ENCODE measurements around the gene PLCL2.
A peak's percentile ranks its signal among the peaks of the same experiment; 100 is the strongest.

The PLCL2 gene

DNA sequence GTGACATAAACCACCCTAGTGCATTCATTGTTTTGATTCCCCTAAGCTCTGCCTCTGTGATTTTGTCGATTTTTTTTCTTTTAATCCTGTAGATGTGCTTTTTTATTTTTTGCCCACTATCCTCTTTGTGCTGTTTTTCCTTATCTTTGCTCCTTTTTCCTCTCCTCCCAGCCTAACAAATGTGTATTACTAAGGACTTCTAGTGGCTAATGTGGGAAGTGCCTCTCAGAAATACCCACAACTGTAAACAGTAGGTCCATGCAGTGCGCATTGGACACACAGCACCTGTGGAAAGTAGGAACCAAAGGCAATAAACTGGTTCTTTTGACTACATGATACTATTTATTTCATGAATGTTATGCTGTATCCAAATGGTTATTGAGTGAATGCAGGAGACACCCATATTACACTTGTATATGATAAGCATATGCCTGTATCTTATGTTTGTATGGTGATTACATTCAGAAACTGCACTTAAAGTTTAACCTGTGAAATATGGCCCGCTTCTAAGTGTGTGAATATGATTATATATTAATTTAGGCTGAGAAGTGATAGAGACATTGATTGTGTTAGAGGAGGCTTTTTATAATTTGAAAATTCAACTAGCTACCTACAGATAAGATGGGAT lies 147.8 kb downstream of the PLCL2 start:
- H3K9me3 ChIP-seq (ENCODE audit: low read length), result no peaks in the 10 kb centered on the region
- no peak overlapping the region for H3K9ac ChIP-seq (ENCODE audit: low read length)
- no peaks in the 10 kb centered on the region for H3K27me3 ChIP-seq (ENCODE audit: insufficient read depth, low read length)
- TF ChIP-seq, protein P1, sequence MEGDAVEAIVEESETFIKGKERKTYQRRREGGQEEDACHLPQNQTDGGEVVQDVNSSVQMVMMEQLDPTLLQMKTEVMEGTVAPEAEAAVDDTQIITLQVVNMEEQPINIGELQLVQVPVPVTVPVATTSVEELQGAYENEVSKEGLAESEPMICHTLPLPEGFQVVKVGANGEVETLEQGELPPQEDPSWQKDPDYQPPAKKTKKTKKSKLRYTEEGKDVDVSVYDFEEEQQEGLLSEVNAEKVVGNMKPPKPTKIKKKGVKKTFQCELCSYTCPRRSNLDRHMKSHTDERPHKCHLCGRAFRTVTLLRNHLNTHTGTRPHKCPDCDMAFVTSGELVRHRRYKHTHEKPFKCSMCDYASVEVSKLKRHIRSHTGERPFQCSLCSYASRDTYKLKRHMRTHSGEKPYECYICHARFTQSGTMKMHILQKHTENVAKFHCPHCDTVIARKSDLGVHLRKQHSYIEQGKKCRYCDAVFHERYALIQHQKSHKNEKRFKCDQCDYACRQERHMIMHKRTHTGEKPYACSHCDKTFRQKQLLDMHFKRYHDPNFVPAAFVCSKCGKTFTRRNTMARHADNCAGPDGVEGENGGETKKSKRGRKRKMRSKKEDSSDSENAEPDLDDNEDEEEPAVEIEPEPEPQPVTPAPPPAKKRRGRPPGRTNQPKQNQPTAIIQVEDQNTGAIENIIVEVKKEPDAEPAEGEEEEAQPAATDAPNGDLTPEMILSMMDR (IDR thresholded peaks at IDR 0.05; ENCODE audit: low read length), result peak; percentile 71
- no peak for TF ChIP-seq EZH2 (IDR thresholded peaks at IDR 0.05; ENCODE audit: borderline replicate concordance, low read length)
- no peaks in the 10 kb centered on the region for H3K79me2 ChIP-seq (ENCODE audit: insufficient read depth, low read length)
- H2AFZ ChIP-seq (ENCODE audit: low read length), result no peak overlapping the region
- no peaks in the 10 kb centered on the region for H3F3A ChIP-seq (ENCODE audit: insufficient read depth, low read length)
- no peaks in the 10 kb centered on the region for H3K9me2 ChIP-seq (ENCODE audit: low read depth, low read length)
- H3K4me1 ChIP-seq (ENCODE audit: insufficient read depth, low read length, severe bottlenecking), result peaks cover 32% of the 10 kb centered on the region
- no peak overlapping the region for H3K27ac ChIP-seq (ENCODE audit: low read depth, low read length, poor library complexity, severe bottlenecking)
- H3K36me3 ChIP-seq (ENCODE audit: insufficient read depth, low read length), result peaks cover 17% of the 10 kb centered on the region
- H4K20me1 ChIP-seq (ENCODE audit: insufficient read depth, low read length), result no peaks in the 10 kb centered on the region
- H3K4me2 ChIP-seq (ENCODE audit: low read length), result no peak overlapping the region
- no peak overlapping the region for H3K4me3 ChIP-seq (ENCODE audit: low read depth, low read length, poor library complexity, severe bottlenecking)

DNA sequence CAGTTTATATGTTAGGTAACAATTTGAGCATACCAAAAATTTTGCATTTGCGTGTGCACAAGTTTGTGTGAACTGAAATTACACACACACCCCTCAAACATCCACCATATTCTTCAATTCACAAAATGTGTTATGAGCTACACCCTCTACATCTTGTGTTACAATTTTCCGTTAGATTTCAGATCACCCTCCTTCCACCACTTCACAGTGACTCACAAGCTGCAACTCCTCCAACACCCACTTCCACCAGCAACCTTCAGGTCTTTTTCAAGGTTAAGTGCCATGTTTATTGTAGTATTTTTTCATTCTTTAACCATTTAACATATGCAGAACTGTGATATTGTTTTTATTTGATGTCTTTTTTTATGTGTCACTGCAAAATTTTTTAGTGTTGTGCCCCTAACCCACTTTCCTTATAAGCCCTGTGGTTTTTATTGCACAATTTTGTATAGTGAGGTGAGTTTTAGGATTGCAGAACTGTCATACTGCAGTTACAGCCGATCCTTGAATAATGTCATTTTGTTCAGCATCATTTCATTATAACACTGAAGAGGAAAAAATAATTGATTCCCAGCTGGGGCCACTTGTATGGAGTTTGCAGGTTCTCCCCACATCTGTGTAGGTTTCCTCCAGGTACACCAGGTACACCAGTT lies 148.9 kb downstream of the PLCL2 start:
- Histone ChIP-seq H3K9me3 (ENCODE audit: low read length) (no peaks in the 10 kb centered on the region), H2AFZ (ENCODE audit: low read length) (no peak overlapping the region), H3K9me2 (ENCODE audit: low read depth, low read length) (no peaks in the 10 kb centered on the region), H3K36me3 (ENCODE audit: insufficient read depth, low read length) (peaks cover 18% of the 10 kb centered on the region), H3F3A (ENCODE audit: insufficient read depth, low read length) (no peaks in the 10 kb centered on the region), H3K27me3 (ENCODE audit: insufficient read depth, low read length) (no peaks in the 10 kb centered on the region), H3K4me1 (ENCODE audit: insufficient read depth, low read length, severe bottlenecking) (peaks cover 21% of the 10 kb centered on the region), H3K27ac (ENCODE audit: low read depth, low read length, poor library complexity, severe bottlenecking) (no peak overlapping the region), H3K9ac (ENCODE audit: low read length) (no peak overlapping the region), H3K4me3 (ENCODE audit: low read depth, low read length, poor library complexity, severe bottlenecking) (no peak overlapping the region), H3K4me2 (ENCODE audit: low read length) (no peak overlapping the region), H3K79me2 (ENCODE audit: insufficient read depth, low read length) (0 out of 2 replicates have a peak, but pooled peaks cover 1% of the 10 kb centered on the region), H4K20me1 (ENCODE audit: insufficient read depth, low read length) (no peaks in the 10 kb centered on the region)
- TF ChIP-seq, protein P1 (IDR thresholded peaks at IDR 0.05; ENCODE audit: low read length), result no peak
- no peak for TF ChIP-seq EZH2 (IDR thresholded peaks at IDR 0.05; ENCODE audit: borderline replicate concordance, low read length)

DNA sequence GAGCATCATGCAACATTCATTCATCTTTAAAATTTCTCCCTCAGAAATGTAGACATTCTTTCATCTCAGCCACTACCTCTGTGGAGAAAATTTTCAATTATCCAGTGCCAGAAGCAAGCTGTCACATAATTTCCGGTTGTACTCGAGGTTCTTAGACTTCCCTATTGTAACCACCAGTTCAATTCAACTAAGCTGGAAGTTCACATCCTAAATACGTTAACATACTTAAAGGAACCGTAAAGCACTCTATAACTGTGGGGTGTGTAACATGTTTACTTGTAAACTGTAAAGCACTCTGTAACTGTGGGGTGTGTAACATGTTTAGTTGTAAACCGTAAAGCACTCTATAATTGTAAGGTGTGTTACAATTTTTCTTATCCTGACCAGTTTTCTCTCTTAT lies 150.3 kb downstream of the PLCL2 start:
- H2AFZ ChIP-seq (ENCODE audit: low read length), result no peak overlapping the region
- TF ChIP-seq, protein P1 (IDR thresholded peaks at IDR 0.05; ENCODE audit: low read length), result no peak
- no peak for TF ChIP-seq EZH2 (IDR thresholded peaks at IDR 0.05; ENCODE audit: borderline replicate concordance, low read length)
- H4K20me1 ChIP-seq (ENCODE audit: insufficient read depth, low read length), result no peaks in the 10 kb centered on the region
- no peak overlapping the region for H3K4me2 ChIP-seq (ENCODE audit: low read length)
- H3K36me3 ChIP-seq (ENCODE audit: insufficient read depth, low read length), result peaks cover 26% of the 10 kb centered on the region
- no peak overlapping the region for H3K9ac ChIP-seq (ENCODE audit: low read length)
- no peaks in the 10 kb centered on the region for H3K9me2 ChIP-seq (ENCODE audit: low read depth, low read length)
- no peak overlapping the region for H3K27ac ChIP-seq (ENCODE audit: low read depth, low read length, poor library complexity, severe bottlenecking)
- no peak overlapping the region for H3K4me3 ChIP-seq (ENCODE audit: low read depth, low read length, poor library complexity, severe bottlenecking)
- H3F3A ChIP-seq (ENCODE audit: insufficient read depth, low read length), result no peaks in the 10 kb centered on the region
- H3K9me3 ChIP-seq (ENCODE audit: low read length), result no peaks in the 10 kb centered on the region
- H3K79me2 ChIP-seq (ENCODE audit: insufficient read depth, low read length), result 0 out of 2 replicates have a peak, but pooled peaks cover 4% of the 10 kb centered on the region
- H3K27me3 ChIP-seq (ENCODE audit: insufficient read depth, low read length), result no peaks in the 10 kb centered on the region
- peaks cover 7% of the 10 kb centered on the region for H3K4me1 ChIP-seq (ENCODE audit: insufficient read depth, low read length, severe bottlenecking)

Data from OCI-LY1 (cell line).